Large intestine (tissue), 3 donors: ENCODE results near the gene ANO6. TPM values are rescaled to one million over a fixed set of nuclear protein-coding genes. Genes with fewer than 3 reads are reported as not detected.

Experiments used
- DNase-seq, 2 donors: peaks; one replicate each; pipeline versions ENCODE4 v3.0.0 to v3.0.0-alpha.2; 2013
- H3K27ac ChIP-seq: one replicate; pipeline ENCODE4 v1.5.1; 2013; ENCODE audit warnings: low read length
- H3K27me3 ChIP-seq: 2 replicates; pipeline ENCODE4 v1.6.1; 2013; ENCODE audit warnings: low read length; ENCODE audit not compliant: control insufficient read depth, insufficient read depth
- H3K36me3 ChIP-seq: 2 replicates; pipeline ENCODE4 v1.6.1; 2013; ENCODE audit warnings: low read length; ENCODE audit not compliant: control insufficient read depth, insufficient read depth
- H3K4me1 ChIP-seq: one replicate; pipeline ENCODE4 v1.6.1; 2013; ENCODE audit warnings: low read length; ENCODE audit not compliant: control insufficient read depth, insufficient read depth
- H3K4me3 ChIP-seq: one replicate; pipeline ENCODE4 v1.5.1; 2013; ENCODE audit warnings: low read length
- H3K9me3 ChIP-seq: one replicate; pipeline ENCODE4 v1.6.1; 2013; ENCODE audit warnings: mild to moderate bottlenecking, low read depth, low read length, moderate library complexity; ENCODE audit not compliant: control insufficient read depth
- WGBS: methylation state at CpG from one replicate; pipeline ENCODE4 v1.1.5; 2013; ENCODE audit warnings: low lambda C conversion rate; ENCODE audit not compliant: insufficient coverage; 5-methylcytosine and 5-hydroxymethylcytosine counted together
- polyA plus RNA-seq: library from polyadenylated mRNA; unstranded; fragments of 120-200 nt; gene quantifications from one replicate; pipeline ENCODE4 v1.2.1, GENCODE V29; 2013

The ANO6 gene
- polyA plus RNA-seq, 1 donor, result 65.8 TPM

DNA sequence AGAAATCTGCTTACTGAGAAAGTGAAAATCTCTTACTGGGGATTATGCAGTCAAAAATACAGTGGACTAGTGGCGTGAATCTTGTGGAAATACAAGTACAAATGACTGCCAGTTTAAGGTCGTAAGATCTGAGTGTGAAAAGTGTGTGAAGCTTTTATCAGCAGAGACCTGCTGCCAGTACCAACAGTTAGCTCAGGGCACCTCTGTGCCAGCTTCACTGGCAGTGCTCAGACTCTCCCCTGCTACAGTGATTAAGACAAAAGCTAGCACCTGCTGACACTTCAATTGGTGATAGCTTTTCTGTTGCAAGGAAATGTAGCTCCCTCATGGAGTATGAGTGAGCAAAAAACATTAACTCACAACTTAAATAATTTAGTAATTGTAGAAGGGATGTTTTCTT, 185.1 kb downstream of the ANO6 start:
- no peak overlapping the region for H3K27ac ChIP-seq
- no CpG with 5 or more reads among the region's 2 CpGs for WGBS

DNA sequence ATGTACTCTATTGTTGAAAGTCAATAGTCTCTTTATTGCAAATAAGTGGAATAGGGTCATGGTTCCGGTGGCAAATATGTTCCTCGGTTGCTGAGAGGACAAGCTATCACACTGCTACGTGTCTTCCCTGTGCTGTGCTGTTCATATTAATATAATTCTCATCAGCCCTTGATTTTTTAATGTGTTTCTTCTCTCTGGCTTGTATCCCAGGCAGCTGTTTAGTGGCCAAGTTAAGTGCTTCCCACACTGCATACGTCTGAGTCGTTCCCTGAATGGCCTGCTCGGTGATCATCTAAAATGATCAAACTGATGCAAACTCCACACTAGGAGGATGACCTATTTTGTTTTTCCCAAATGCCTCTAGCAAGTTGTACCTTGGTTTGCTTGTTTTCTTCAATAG, 186.4 kb downstream of the ANO6 start:
- Histone ChIP-seq H3K27me3 (no peaks in the 10 kb centered on the region), H3K9me3 (no peaks in the 10 kb centered on the region), H3K27ac (no peak overlapping the region), H3K4me3 (no peak overlapping the region), H3K4me1 (no peaks in the 10 kb centered on the region), H3K36me3 (peaks cover 33% of the 10 kb centered on the region)
- no CpG with 5 or more reads among the region's 6 CpGs for WGBS
- peak in 1 of 2 donors; percentile 14 for DNase-seq

More for the DNA sequence above, 185.1 kb downstream of the ANO6 start:
- no peak overlapping the region for H3K4me3 ChIP-seq
- no peaks in the 10 kb centered on the region for H3K9me3 ChIP-seq
- H3K27me3 ChIP-seq, result no peaks in the 10 kb centered on the region
- DNase-seq, result no peak
- H3K4me1 ChIP-seq, result no peaks in the 10 kb centered on the region
- peaks cover 26% of the 10 kb centered on the region for H3K36me3 ChIP-seq

DNA sequence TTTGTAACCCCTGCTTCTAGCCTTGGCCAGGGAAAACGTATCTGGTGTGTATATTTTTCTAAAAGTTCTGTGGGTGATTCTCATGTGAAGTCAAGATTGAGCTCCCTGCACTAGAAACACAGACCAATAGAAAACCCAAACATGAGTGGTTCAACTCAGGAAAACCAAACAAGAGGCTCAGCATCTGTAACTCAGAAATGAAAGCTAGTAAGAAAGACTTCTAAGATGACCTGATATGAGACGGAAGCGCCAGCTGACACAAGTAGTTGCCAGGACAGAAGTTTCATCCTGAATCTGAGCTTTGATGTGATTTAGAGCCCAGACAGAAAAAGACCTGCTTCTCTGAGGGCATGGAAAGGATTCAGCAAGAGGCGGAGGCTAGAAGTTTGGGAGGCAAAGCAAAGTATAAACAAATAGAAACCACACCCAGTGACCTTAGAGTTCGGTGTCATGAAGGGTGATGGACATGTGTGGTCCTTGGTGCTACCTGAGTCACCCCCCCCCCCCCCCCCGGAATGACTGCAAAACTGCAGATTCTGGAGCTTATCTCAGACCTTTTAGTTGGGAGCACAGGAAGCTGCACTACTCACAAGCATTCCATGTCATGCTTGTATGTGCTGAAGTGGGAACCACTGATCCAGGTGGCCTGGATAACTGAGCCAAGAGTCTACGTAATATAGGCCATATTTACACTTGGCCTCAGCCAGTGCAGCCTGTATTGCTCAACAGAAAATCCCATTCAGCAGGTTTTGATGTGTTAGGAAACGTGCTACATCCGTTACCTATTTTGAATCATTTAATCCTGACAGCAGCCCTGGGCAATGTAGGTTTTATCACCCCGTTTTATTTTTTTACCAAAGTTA, 191.3 kb downstream of the ANO6 start:
- WGBS, result 83% methylated on average over 2 of the region's 10 CpGs

DNA sequence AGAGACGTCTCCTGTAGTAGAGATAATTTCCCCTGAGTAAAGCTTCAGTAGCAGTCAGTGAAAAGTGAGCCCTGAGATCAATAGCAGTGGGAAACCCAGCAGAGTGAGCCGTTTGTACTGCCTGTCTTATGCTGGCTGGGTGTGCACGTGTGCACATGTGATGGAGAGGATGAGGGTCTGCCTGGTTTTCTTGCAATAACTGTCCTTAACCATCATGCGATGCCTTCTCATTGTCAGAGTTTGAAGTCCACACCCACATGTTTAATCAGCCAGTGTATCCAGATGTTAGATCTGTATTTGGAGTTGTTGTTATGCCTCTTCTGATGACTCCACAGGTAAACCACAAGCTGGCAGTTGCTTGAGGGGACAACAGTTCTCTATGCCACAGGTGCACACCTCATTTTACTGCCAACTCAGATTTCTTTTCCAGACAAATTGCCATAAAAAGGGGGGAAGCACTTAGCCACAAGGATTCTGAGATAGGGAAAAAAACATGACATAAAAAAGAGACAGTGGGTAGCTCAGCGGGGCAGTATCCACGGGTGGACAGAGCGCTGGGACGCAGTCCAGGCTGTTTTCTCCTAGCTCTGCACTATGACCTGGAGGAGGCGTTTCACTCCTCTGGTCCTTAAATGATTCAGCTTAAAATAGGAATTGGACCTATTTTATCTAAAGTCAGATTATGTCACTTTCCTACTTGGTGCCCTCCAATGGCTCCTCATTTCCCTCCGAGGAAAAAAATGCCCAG, 192.3 kb downstream of the ANO6 start:
- Histone ChIP-seq H3K27me3 (no peaks in the 10 kb centered on the region), H3K4me1 (no peaks in the 10 kb centered on the region), H3K9me3 (no peaks in the 10 kb centered on the region), H3K4me3 (no peak overlapping the region), H3K36me3 (peaks cover 66% of the 10 kb centered on the region), H3K27ac (no peak overlapping the region)
- WGBS, result no CpG with 5 or more reads among the region's 10 CpGs
- DNase-seq, result no peak

More for the DNA sequence above, 191.3 kb downstream of the ANO6 start:
- H3K9me3 ChIP-seq, result no peaks in the 10 kb centered on the region
- no peaks in the 10 kb centered on the region for H3K27me3 ChIP-seq
- H3K4me1 ChIP-seq, result no peaks in the 10 kb centered on the region
- H3K36me3 ChIP-seq, result peaks cover 62% of the 10 kb centered on the region
- no peak overlapping the region for H3K4me3 ChIP-seq
- no peak overlapping the region for H3K27ac ChIP-seq
- DNase-seq, result peak in 1 of 2 donors; percentile 38

DNA sequence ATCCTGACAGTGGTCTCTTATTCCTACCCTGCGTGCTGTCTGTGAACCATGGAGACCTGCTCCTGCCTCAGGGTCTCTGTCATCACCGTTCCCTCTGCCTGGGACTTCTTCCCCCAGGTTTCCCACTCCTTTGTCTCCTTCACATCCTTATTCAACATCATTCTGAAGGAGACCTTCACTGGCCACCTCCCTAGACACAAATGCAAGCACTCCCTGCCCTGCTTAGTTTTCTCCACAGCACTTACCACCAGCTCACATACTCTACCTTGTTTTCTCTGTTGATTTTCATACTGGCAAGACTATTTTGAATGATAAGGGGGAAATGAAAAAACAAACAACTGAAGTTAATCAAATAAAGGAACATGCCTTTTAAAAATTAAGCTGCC, 192.8 kb downstream of the ANO6 start:
- Histone ChIP-seq H3K4me1 (no peaks in the 10 kb centered on the region), H3K4me3 (no peak overlapping the region), H3K36me3 (peaks cover 65% of the 10 kb centered on the region), H3K9me3 (no peaks in the 10 kb centered on the region), H3K27ac (no peak overlapping the region), H3K27me3 (no peaks in the 10 kb centered on the region)
- WGBS, result no CpG with 5 or more reads among the region's 2 CpGs
- no peak for DNase-seq

DNA sequence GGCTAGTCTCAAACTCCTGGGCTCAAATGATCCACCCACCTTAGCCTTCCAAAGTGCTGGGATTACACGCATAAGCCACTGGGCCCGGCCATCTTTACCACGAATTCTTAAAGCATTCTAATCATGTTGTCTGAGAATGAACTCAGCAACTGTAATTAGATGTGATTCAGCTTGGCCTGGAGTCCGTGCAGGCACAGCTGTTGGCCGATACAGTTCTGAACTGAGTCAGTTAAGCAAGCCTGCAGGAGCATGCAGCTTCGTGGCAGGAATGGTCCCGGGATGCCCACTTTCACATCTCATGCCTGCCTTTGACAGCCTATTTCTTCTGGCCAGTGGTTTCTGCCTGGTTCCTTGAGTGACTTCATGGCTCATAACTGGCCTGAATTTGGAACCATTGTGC, 194.1 kb downstream of the ANO6 start:
- no CpG with 5 or more reads among the region's 7 CpGs for WGBS
- Histone ChIP-seq H3K27ac (no peak overlapping the region), H3K9me3 (no peaks in the 10 kb centered on the region), H3K4me1 (no peaks in the 10 kb centered on the region), H3K36me3 (peaks cover 62% of the 10 kb centered on the region), H3K27me3 (no peaks in the 10 kb centered on the region), H3K4me3 (no peak overlapping the region)
- no peak for DNase-seq

DNA sequence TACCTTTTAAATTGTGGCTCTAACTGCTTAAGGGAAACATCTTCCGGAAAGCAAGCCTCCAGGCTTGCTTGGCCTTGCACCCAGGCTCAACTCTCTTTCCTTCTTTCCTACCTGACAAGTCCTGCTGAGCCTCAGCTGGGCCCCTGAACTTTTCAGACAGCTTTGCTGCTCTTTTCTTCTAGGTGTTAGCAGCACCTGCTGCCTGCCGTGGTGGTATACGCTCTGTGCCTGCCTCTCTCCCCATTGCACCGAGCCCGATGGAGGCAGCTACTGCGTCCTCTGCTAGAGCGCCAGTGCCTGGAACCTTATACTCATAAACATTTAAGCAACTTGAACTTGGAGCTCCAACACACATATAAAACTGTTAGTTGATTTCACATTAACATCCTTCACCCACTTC, 195.7 kb downstream of the ANO6 start:
- no peaks in the 10 kb centered on the region for H3K9me3 ChIP-seq
- WGBS, result 80% methylated on average over 1 of the region's 7 CpGs
- H3K36me3 ChIP-seq, result peaks cover 70% of the 10 kb centered on the region

DNA sequence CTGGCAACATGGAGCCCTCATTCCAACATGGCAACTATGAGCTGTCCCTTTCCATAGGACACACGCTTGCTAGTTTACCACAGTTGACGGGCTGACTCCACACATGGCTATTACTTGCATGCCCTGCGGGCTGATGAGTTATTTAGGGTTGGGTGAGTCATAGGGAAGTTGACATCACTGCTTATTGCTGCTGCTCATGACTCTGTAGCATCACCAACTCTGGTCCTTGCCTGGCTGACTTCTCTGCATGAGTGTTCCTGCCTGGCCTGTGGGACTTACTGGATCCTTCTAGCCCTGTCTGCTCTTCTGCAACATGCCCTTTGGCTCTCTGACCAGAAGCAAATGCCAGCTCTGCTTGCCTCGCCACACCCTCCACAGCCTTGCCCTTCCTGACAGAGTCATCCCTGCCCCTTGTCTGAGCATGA, 199.5 kb downstream of the ANO6 start:
- Histone ChIP-seq H3K4me3 (no peak overlapping the region), H3K9me3 (no peaks in the 10 kb centered on the region), H3K27ac (no peak overlapping the region), H3K27me3 (no peaks in the 10 kb centered on the region), H3K4me1 (no peaks in the 10 kb centered on the region), H3K36me3 (peaks cover 65% of the 10 kb centered on the region)
- DNase-seq, result no peak
- no CpG with 5 or more reads among the region's 4 CpGs for WGBS

More for the DNA sequence above, 195.7 kb downstream of the ANO6 start:
- no peaks in the 10 kb centered on the region for H3K4me1 ChIP-seq
- H3K4me3 ChIP-seq, result no peak overlapping the region
- DNase-seq, result no peak
- no peak overlapping the region for H3K27ac ChIP-seq
- H3K27me3 ChIP-seq, result no peaks in the 10 kb centered on the region

DNA sequence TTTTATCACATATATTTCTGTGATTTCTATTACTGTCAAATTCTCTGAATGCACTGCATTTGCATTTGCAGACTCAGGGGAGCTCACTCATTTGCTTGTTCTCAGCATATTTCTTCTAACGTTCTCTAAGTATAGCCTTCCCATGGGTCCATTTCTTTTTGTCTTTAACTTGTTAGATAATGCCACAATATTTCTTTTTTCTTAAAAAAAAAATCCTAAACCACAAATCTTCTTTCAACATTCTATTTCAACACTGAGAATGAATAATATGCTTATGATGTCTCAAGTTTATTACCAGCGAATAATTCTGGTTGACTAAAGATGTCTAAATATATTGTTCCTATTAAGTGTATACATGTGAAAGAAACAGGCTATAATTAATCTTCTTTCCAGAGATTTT, 200.2 kb downstream of the ANO6 start:
- no peak for DNase-seq
- Histone ChIP-seq H3K27ac (no peak overlapping the region), H3K27me3 (no peaks in the 10 kb centered on the region), H3K4me3 (no peak overlapping the region), H3K4me1 (no peaks in the 10 kb centered on the region), H3K9me3 (no peaks in the 10 kb centered on the region), H3K36me3 (peaks cover 66% of the 10 kb centered on the region)
- WGBS, result 100% methylated on average over 2 of the region's 2 CpGs

DNA sequence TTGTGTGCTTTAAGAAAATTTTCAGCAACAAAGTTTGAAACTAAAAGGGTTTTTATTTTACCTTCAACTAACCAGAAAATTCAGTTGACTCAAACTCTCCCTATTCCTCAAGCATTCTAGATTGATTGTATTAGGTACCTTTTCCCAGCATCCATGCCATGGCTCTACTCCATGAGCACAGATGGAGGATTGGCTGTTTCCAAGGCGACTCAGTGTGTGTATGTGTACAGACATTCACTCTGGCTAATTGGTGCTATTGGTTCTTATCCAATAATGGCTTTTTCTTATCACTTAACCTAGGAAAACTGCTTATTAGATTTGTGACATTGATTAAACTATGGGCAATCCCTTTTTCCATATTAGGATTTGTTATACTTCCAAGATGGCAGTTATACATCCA, 202.6 kb downstream of the ANO6 start:
- Histone ChIP-seq H3K4me3 (no peak overlapping the region), H3K36me3 (peaks cover 61% of the 10 kb centered on the region), H3K27me3 (no peaks in the 10 kb centered on the region), H3K4me1 (no peaks in the 10 kb centered on the region), H3K27ac (no peak overlapping the region), H3K9me3 (no peaks in the 10 kb centered on the region)
- no peak for DNase-seq
- no CpG with 5 or more reads among the region's 1 CpG for WGBS
